Thoracic aorta (tissue), 2 donors: ENCODE data around the gene TMEM9. TPM values are rescaled to one million over a fixed set of nuclear protein-coding genes. Genes with fewer than 3 reads are reported as not detected.

Experiments
- ATAC-seq: fragments of 150-250 bp; one replicate; pipeline ENCODE4 v1.8.0; 2017; ENCODE audit warnings: low read depth; ENCODE audit not compliant: insufficient number of reproducible peaks, low FRiP score
- DNase-seq: peaks from one replicate; pipeline ENCODE4 v3.0.0-alpha.2; 2020; ENCODE audit warnings: low spot score
- H3K27ac ChIP-seq, 2 donors: fragments of 200-600 bp; sonication (generic); 1 replicate in 1 of 2; 2 replicates in 1 of 2; pipeline ENCODE4 v1.5.1; 2016; ENCODE audit warnings: mild to moderate bottlenecking in 2 of 2, moderate library complexity in 2 of 2
- H3K27me3 ChIP-seq: fragments of 200-600 bp; sonication (generic); replicated peaks from 2 replicates; pipeline ENCODE4 v1.6.0; 2016; ENCODE audit warnings: mild to moderate bottlenecking; ENCODE audit not compliant: insufficient read depth
- H3K36me3 ChIP-seq: fragments of 200-600 bp; sonication (generic); one replicate; pipeline ENCODE4 v1.5.1; 2016
- H3K4me1 ChIP-seq, 2 donors: fragments of 200-600 bp; sonication (generic); 1 replicate in 1 of 2; 2 replicates in 1 of 2; pipeline versions ENCODE4 v1.5.1 to v1.6.0; 2016; ENCODE audit warnings: low read depth in 2 of 2, mild to moderate bottlenecking in 1 of 2; ENCODE audit not compliant: control insufficient read depth in 1 of 2
- H3K4me3 ChIP-seq: fragments of 200-600 bp; sonication (generic); 2 replicates; pipeline ENCODE4 v1.5.1; 2016; ENCODE audit warnings: mild to moderate bottlenecking
- H3K9me3 ChIP-seq: fragments of 200-600 bp; sonication (generic); 2 replicates; pipeline ENCODE4 v1.5.1; 2016
- CTCF ChIP-seq: fragments of 200-600 bp; sonication (generic); IDR thresholded peaks from one replicate; pipeline ENCODE4 v1.5.1; 2019; ENCODE audit warnings: antibody characterized with exemption
- total RNA-seq, 2 donors: library from RNA; depleted of rRNA; stranded (reverse); fragments of >200 nt; gene quantifications; one replicate each; pipeline versions ENCODE4 v1.1.0 to v1.2.3, GENCODE V29; 2016

Gene TMEM9
- total RNA-seq, 2 donors from 2014 or later = 30.0 to 58.2 TPM

- no peak for DNase-seq
- no peaks in the 10 kb centered on the region for H3K27me3 ChIP-seq
- H3K4me3 ChIP-seq = no peak within 1 kb of the TSS
- TF ChIP-seq CTCF = no peak
- ATAC-seq = no peak
- H3K36me3 ChIP-seq = no peaks in the 10 kb centered on the region
- H3K27ac ChIP-seq = no peak within 1 kb of the TSS
- no peaks in the 10 kb centered on the region for H3K9me3 ChIP-seq
- no peaks in the 10 kb centered on the region for H3K4me1 ChIP-seq
These were observed 36.4 kb upstream of the TMEM9 start, which contains the start of gene IGFN1 for GRCh38 chr1:201190624-201191051. Gene IGFN1, plus strand, starts transcription at chr1:201190824. Its CDS starts 2,470 bp downstream, at chr1:201193294.

- ATAC-seq (no peak), DNase-seq (no peak)
- no peak overlapping the region for H3K27ac ChIP-seq
- H3K36me3 ChIP-seq = no peaks in the 10 kb centered on the region
- TF ChIP-seq CTCF = no peak
- no peaks in the 10 kb centered on the region for H3K27me3 ChIP-seq
- no peak overlapping the region for H3K4me3 ChIP-seq
- no peaks in the 10 kb centered on the region for H3K9me3 ChIP-seq
- no peaks in the 10 kb centered on the region for H3K4me1 ChIP-seq
These were observed 35.7 kb upstream of the TMEM9 start for GRCh38 chr1:201190005-201190404.

- H3K9me3 ChIP-seq = no peaks in the 10 kb centered on the region
- no peak overlapping the region for H3K4me3 ChIP-seq
- no peaks in the 10 kb centered on the region for H3K4me1 ChIP-seq
- no peak overlapping the region for H3K27ac ChIP-seq
- no peak for DNase-seq
- TF ChIP-seq CTCF = no peak
- H3K36me3 ChIP-seq = no peaks in the 10 kb centered on the region
- H3K27me3 ChIP-seq = no peaks in the 10 kb centered on the region
- no peak for ATAC-seq
These were observed 34.8 kb upstream of the TMEM9 start for GRCh38 chr1:201189085-201189484.

GRCh38 chr1:201186192-201186591 is 31.9 kb upstream of the TMEM9 start:
- Histone ChIP-seq H3K4me3 (no peak overlapping the region), H3K27ac (no peak overlapping the region), H3K27me3 (no peaks in the 10 kb centered on the region), H3K36me3 (no peaks in the 10 kb centered on the region), H3K4me1 (no peaks in the 10 kb centered on the region), H3K9me3 (no peaks in the 10 kb centered on the region)
- ATAC-seq (no peak), DNase-seq (no peak)
- TF ChIP-seq CTCF = no peak

GRCh38 chr1:201185527-201186128 is 31.4 kb upstream of the TMEM9 start:
- Histone ChIP-seq H3K27me3 (no peaks in the 10 kb centered on the region), H3K27ac (no peak overlapping the region), H3K36me3 (no peaks in the 10 kb centered on the region), H3K4me1 (no peaks in the 10 kb centered on the region), H3K9me3 (no peaks in the 10 kb centered on the region), H3K4me3 (no peak overlapping the region)
- DNase-seq (no peak), ATAC-seq (no peak)
- TF ChIP-seq CTCF = no peak
